HG02938 (cell line): ENCODE measurements around the gene LMF1.
A peak's percentile ranks its signal among the peaks of the same experiment; 100 is the strongest.

ENCODE experiments used
- ATAC-seq: cut with Tn5 transposase; IDR thresholded peaks from one replicate; pipeline ENCODE4 v1.9.1; 2021; ENCODE audit warnings: mild to moderate bottlenecking, moderate library complexity; ENCODE audit not compliant: unreplicated experiment

The LMF1 gene

GRCh38 chr16:970766-971581, at the start of gene LMF1:
LMF1 (minus strand) TSS chr16:970984; CDS start chr16:970980, 4 bp downstream.
- peak; percentile 71 for ATAC-seq

GRCh38 chr16:1020091-1020399, 49.3 kb upstream of the LMF1 start:
- ATAC-seq, result no peak

- no peak for ATAC-seq
These were observed 48.7 kb upstream of the LMF1 start for GRCh38 chr16:1019231-1020090.

- ATAC-seq, result no peak
These were observed 47.8 kb upstream of the LMF1 start for GRCh38 chr16:1018447-1019198.

- no peak for ATAC-seq
These were observed 44.1 kb upstream of the LMF1 start for GRCh38 chr16:1014771-1015495.

- ATAC-seq, result no peak
These were observed 43.4 kb upstream of the LMF1 start for GRCh38 chr16:1014221-1014620.

- no peak for ATAC-seq
These were observed 42.8 kb upstream of the LMF1 start for GRCh38 chr16:1013593-1013900.

GRCh38 chr16:1012722-1013592, 42.2 kb upstream of the LMF1 start:
- ATAC-seq, result no peak

- no peak for ATAC-seq
These were observed 41.4 kb upstream of the LMF1 start for GRCh38 chr16:1012135-1012534.

GRCh38 chr16:1011316-1012082, 40.7 kb upstream of the LMF1 start:
- ATAC-seq, result no peak

- no peak for ATAC-seq
These were observed 40.0 kb upstream of the LMF1 start for GRCh38 chr16:1010815-1011214.

GRCh38 chr16:1010251-1010650, 39.5 kb upstream of the LMF1 start:
- no peak for ATAC-seq

- no peak for ATAC-seq
These were observed 38.8 kb upstream of the LMF1 start for GRCh38 chr16:1009358-1010150.

- ATAC-seq, result no peak
These were observed 37.3 kb upstream of the LMF1 start for GRCh38 chr16:1008085-1008484.

GRCh38 chr16:1007284-1007850, 36.6 kb upstream of the LMF1 start:
- ATAC-seq, result no peak

GRCh38 chr16:1006781-1007180, 36.0 kb upstream of the LMF1 start:
- no peak for ATAC-seq

- ATAC-seq, result no peak
These were observed 34.5 kb upstream of the LMF1 start for GRCh38 chr16:1005286-1005685.
